Activated B cell treated with CpG ODN at 0.5 μM for 24 hours (primary cell): ENCODE measurements around the gene LZTR1. TPM values are rescaled to one million over a fixed set of nuclear protein-coding genes. Genes with fewer than 3 reads are reported as not detected.
"Not testable (repeated sequence)": the region's sequence is repeated elsewhere in the genome, so short reads cannot be mapped to it uniquely, and the experiment has no call there.

Experiments
- ATAC-seq: fragments of 200-7000 bp; cut with Tn5 transposase; one replicate; pipeline ENCODE4 v1.10.0; 2021; ENCODE audit warnings: low read depth, mild to moderate bottlenecking, moderate library complexity
- CTCF ChIA-PET: fragments of 350-600 bp; sonication (Branson Sonifier 250); formaldehyde crosslinking; loops from one replicate; lab custom pipeline; 2021; ENCODE audit warnings: antibody characterized with exemption; lab: Charles Lee
- POLR2A ChIA-PET: fragments of 350-600 bp; sonication (Branson Sonifier 250); formaldehyde crosslinking; loops from one replicate; lab custom pipeline; 2021; ENCODE audit warnings: antibody characterized with exemption; lab: Charles Lee
- DNase-seq: peaks from one replicate; pipeline ENCODE4 v3.0.0; 2022
- H3K27ac Mint-ChIP-seq: one replicate; pipeline ENCODE4 v1.8.0; 2020; ENCODE audit warnings: mixed read lengths
- H3K27me3 Mint-ChIP-seq: one replicate; pipeline ENCODE4 v1.8.0; 2021; ENCODE audit warnings: mixed read lengths
- H3K36me3 Mint-ChIP-seq: one replicate; pipeline ENCODE4 v1.8.0; 2021; ENCODE audit warnings: low read depth, mixed read lengths
- H3K4me1 Mint-ChIP-seq: one replicate; pipeline ENCODE4 v1.8.0; 2021; ENCODE audit warnings: mixed read lengths
- H3K4me3 Mint-ChIP-seq: one replicate; pipeline ENCODE4 v1.8.0; 2020; ENCODE audit warnings: mild to moderate bottlenecking, mixed read lengths
- H3K9me3 Mint-ChIP-seq: one replicate; pipeline ENCODE4 v1.8.0; 2020; ENCODE audit warnings: mixed read lengths
- CTCF ChIP-seq: fragments of 200-600 bp; IDR thresholded peaks from one replicate; pipeline ENCODE4 v1.8.0; 2022; ENCODE audit warnings: antibody characterized with exemption, mild to moderate bottlenecking
- intact Hi-C: fragments of 100-400 bp; cut with micrococcal nuclease; formaldehyde crosslinking; loops from one replicate; pipeline ENCODE4 v1.15.1; 2024
- total RNA-seq: library from RNA; stranded (reverse); gene quantifications from 2 replicates; pipeline ENCODE4 v1.2.3, GENCODE V29; 2022

Gene LZTR1
- total RNA-seq, 1 donor from 2014 or later = 89.3 TPM

DNA sequence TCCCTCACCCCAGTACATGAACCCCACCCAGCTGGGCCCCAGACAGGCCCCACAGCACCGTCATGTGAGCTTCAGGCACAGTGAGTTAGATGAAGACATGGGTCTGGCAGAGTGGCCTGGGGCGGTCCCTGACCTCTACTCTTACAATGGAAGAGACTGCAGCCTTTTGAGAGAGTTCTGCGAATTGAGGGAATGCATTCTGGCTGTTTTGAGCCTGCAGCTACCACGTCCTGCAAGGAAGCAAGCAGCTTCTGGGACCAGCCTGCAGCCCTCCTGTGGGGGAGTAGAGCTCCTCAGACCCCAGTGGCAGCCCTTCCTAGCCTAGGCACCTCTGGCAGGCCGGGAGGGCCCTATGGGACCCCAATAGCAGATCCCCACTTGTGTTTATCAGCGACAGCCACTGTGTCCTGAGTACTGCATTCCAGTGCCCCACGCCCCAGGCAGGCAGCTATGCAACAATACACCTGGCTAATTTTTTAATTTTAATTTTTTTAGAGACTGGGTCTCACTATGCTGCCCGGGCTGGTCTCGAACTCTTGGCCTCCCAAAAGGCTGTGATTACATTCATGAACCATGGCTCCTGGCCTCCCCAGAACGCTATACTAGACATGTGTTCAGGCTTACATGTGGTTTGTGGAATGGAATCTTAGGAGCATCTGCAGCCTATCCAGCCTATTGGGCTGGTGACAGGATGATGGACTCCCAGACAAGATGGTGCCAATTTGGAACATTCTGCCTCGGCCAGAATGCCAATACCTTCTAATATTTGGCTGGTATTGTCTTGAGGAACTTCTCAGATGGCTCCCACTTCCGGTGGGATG, 51.0 kb downstream of the LZTR1 start:
- no peaks in the 10 kb centered on the region for H3K9me3 Mint-ChIP-seq
- no peaks in the 10 kb centered on the region for H3K4me1 Mint-ChIP-seq
- ChIA-PET POLR2A (no interaction called here), CTCF (no interaction called here)
- peaks cover 33% of the 10 kb centered on the region for H3K27me3 Mint-ChIP-seq
- no peak for TF ChIP-seq CTCF
- no peaks in the 10 kb centered on the region for H3K36me3 Mint-ChIP-seq
- no peak for ATAC-seq
- no peak overlapping the region for H3K27ac Mint-ChIP-seq
- intact Hi-C loops = no loop called here
- DNase-seq = no peak
- no peak overlapping the region for H3K4me3 Mint-ChIP-seq

DNA sequence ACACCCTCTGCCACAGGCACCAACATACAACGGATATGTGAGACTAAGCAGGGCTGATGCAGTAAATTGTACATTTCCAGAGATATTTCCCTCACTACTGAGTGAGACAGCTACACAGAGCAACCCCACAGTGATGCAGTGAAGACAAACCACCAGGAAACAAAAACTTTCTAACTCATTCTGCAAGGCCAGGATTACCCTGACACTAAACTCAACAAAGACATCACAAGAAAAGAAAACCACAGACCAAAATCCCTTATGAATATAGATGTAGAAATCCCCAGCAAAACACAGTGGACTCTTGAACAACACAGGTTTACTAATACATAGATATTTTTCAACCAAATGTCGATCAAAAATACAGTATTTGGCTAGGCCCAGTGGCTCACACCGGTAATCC, 51.8 kb downstream of the LZTR1 start:
- ChIA-PET POLR2A (no interaction called here), CTCF (no interaction called here)
- no peaks in the 10 kb centered on the region for H3K4me1 Mint-ChIP-seq
- no peaks in the 10 kb centered on the region for H3K9me3 Mint-ChIP-seq
- DNase-seq (no peak), ATAC-seq (no peak)
- H3K27ac Mint-ChIP-seq = no peak overlapping the region
- H3K27me3 Mint-ChIP-seq = peaks cover 37% of the 10 kb centered on the region
- H3K36me3 Mint-ChIP-seq = no peaks in the 10 kb centered on the region
- no peak overlapping the region for H3K4me3 Mint-ChIP-seq
- TF ChIP-seq CTCF = no peak
- intact Hi-C loops = no loop called here

GRCh38 chr22:21034989-21035388, 52.9 kb downstream of the LZTR1 start:
- no peaks in the 10 kb centered on the region for H3K4me1 Mint-ChIP-seq
- DNase-seq (no peak), ATAC-seq (no peak)
- POLR2A ChIA-PET = no interaction called here
- CTCF ChIA-PET = no interaction called here
- no peaks in the 10 kb centered on the region for H3K9me3 Mint-ChIP-seq
- H3K4me3 Mint-ChIP-seq = no peak overlapping the region
- no peak overlapping the region for H3K27ac Mint-ChIP-seq
- intact Hi-C loops = no loop called here
- no peaks in the 10 kb centered on the region for H3K36me3 Mint-ChIP-seq
- H3K27me3 Mint-ChIP-seq = peaks cover 35% of the 10 kb centered on the region
- TF ChIP-seq CTCF = no peak

DNA sequence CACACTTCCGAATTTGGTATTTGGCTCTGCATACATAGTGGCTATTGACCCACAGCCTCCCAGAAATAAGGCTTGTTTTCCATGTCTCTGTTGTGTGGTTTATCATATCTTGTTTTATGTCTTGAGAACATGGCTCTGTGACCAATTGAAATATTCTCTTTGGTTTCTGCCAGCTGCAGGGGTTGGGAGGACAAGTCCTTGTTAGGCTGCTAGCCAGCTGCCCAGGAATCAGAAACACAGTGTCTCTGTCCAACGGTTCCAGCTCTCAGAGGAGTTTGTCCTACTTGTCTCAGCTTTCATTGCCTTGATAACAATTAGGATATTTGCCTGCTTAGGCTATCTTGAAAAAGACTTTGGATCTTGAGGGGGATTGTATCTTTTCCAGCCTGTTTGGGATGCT, 56.3 kb downstream of the LZTR1 start:
- no peak for TF ChIP-seq CTCF
- Mint-ChIP-seq H3K27me3 (peaks cover 21% of the 10 kb centered on the region), H3K4me1 (peaks cover 3% of the 10 kb centered on the region), H3K36me3 (no peaks in the 10 kb centered on the region), H3K4me3 (no peak overlapping the region), H3K9me3 (no peaks in the 10 kb centered on the region), H3K27ac (no peak overlapping the region)
- intact Hi-C loops = no loop called here
- ATAC-seq = no peak
- POLR2A ChIA-PET = no interaction called here
- CTCF ChIA-PET = no interaction called here
- DNase-seq = no peak

DNA sequence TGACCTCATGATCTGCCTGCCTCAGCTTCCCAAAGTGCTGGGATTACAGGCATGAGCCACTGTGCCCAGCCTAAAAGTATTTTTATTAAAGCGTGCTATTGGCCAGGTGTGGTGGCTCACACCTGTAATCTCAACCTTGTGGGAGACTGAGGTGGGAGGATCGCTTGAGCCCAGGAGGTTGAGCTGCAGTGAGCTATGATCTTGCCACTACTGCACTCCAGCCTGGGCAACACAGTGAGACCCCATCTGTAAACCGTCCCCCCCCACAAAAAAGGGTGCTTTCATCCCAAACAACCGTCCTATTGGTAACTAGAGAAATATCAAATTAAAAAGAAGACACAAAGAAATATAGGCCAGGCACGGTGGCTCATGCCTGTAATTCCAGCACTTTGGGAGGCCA, 57.1 kb downstream of the LZTR1 start:
- H3K4me3 Mint-ChIP-seq, CTCF ChIA-PET, H3K27ac Mint-ChIP-seq, H3K36me3 Mint-ChIP-seq, H3K4me1 Mint-ChIP-seq, intact Hi-C loops, ATAC-seq, DNase-seq, POLR2A ChIA-PET, H3K9me3 Mint-ChIP-seq: not testable (repeated sequence)
- H3K27me3 Mint-ChIP-seq = peaks cover 27% of the 10 kb centered on the region
